Activated T-cell treated with anti-CD3 and anti-CD28 coated beads, Interleukin-2, amount 50 U/mL, for 48 hours (primary cell): Measurements from ENCODE around the gene ARHGAP44.

Source experiments
- DNase-seq, 2 experiments: peaks; one replicate each; pipeline ENCODE4 v3.0.0-alpha.2; 2020

The ARHGAP44 gene

GRCh38 chr17:12789481-12790248 is at the start of gene ARHGAP44:
Gene ARHGAP44, plus strand, starts transcription at chr17:12789498. Its CDS starts 341 bp downstream, at chr17:12789839.
- DNase-seq, result peak; percentile 40 to 46

GRCh38 chr17:12739500-12739899 is 49.8 kb upstream of the ARHGAP44 start:
- DNase-seq, result no peak

- no peak for DNase-seq
These were observed 46.3 kb upstream of the ARHGAP44 start for GRCh38 chr17:12743046-12743445.

GRCh38 chr17:12744298-12744697 is 45.0 kb upstream of the ARHGAP44 start:
- DNase-seq, result no peak

- DNase-seq, result no peak
These were observed 44.5 kb upstream of the ARHGAP44 start for GRCh38 chr17:12744786-12745185.

- DNase-seq, result no peak
These were observed 43.8 kb upstream of the ARHGAP44 start for GRCh38 chr17:12745486-12745885.

- no peak for DNase-seq
These were observed 32.5 kb upstream of the ARHGAP44 start for GRCh38 chr17:12756786-12757185.

GRCh38 chr17:12759090-12759489 is 30.2 kb upstream of the ARHGAP44 start:
- no peak for DNase-seq

GRCh38 chr17:12765548-12765947 is 23.8 kb upstream of the ARHGAP44 start:
- no peak for DNase-seq

GRCh38 chr17:12768255-12768654 is 21.0 kb upstream of the ARHGAP44 start:
- DNase-seq, result no peak

- no peak for DNase-seq
These were observed 19.3 kb upstream of the ARHGAP44 start for GRCh38 chr17:12769981-12770380.

GRCh38 chr17:12773153-12773552 is 16.1 kb upstream of the ARHGAP44 start:
- no peak for DNase-seq

GRCh38 chr17:12789075-12789480 is 220 bp upstream of the ARHGAP44 start:
- no peak for DNase-seq

- no peak for DNase-seq
These were observed 1.2 kb downstream of the ARHGAP44 start for GRCh38 chr17:12790249-12791106.

GRCh38 chr17:12794919-12795532 is 5.7 kb downstream of the ARHGAP44 start:
- no peak for DNase-seq

- no peak for DNase-seq
These were observed 11.6 kb downstream of the ARHGAP44 start for GRCh38 chr17:12800855-12801365.

GRCh38 chr17:12806630-12807029 is 17.3 kb downstream of the ARHGAP44 start:
- DNase-seq, result no peak

- DNase-seq, result no peak
These were observed 19.4 kb downstream of the ARHGAP44 start for GRCh38 chr17:12808723-12809122.

GRCh38 chr17:12812877-12813276 is 23.6 kb downstream of the ARHGAP44 start:
- no peak for DNase-seq

GRCh38 chr17:12813664-12814063 is 24.4 kb downstream of the ARHGAP44 start:
- no peak for DNase-seq

- DNase-seq, result no peak
These were observed 25.4 kb downstream of the ARHGAP44 start for GRCh38 chr17:12814718-12815117.

- no peak for DNase-seq
These were observed 26.4 kb downstream of the ARHGAP44 start for GRCh38 chr17:12815642-12816141.

GRCh38 chr17:12821376-12821940 is 32.2 kb downstream of the ARHGAP44 start:
- no peak for DNase-seq
